ENCODE measurements around the gene VPS13C. TPM values are rescaled to one million over a fixed set of nuclear protein-coding genes. Genes with fewer than 3 reads are reported as not detected.
"Not testable (repeated sequence)": the region's sequence is repeated elsewhere in the genome, so short reads cannot be mapped to it uniquely, and the experiment has no call there.

The VPS13C gene
- total and polyA plus RNA-seq, 10 donors = 32.9 to 194 (median 147) TPM

GRCh38 chr15:62020576-62021160 is 39.6 kb downstream of the VPS13C start:
- Histone ChIP-seq H3K4me3 (no peak overlapping the region), H3K36me3 (peaks cover 0 to 67% (median 36%) of the 10 kb centered on the region in 6 donors), H3K27ac (no peak overlapping the region), H3K4me1 (no peaks in the 10 kb centered on the region), H3K9me3 (peaks cover 0 to 7% (median 3%) of the 10 kb centered on the region in 8 donors), H3K27me3 (replicated peaks in 1 of 7) (no peaks in the 10 kb centered on the region)
- 96 to 97% (median 96%) methylated on average over 3 of the region's 3 CpGs for WGBS, 5 donors
- no peak for DNase-seq
- TF ChIP-seq POLR2A (IDR thresholded peaks at IDR 0.05) = no peak
- TF ChIP-seq POLR2AphosphoS5 (IDR thresholded peaks at IDR 0.05) = no peak
- TF ChIP-seq CTCF (IDR thresholded peaks at IDR 0.05 in 8 of 11, conservative IDR thresholded peaks at IDR 0.05 in 3 of 11) = no peak
- intact Hi-C loops (cut with DNase I; ENCODE audit: low total_unique reads) = no loop called here

GRCh38 chr15:62005354-62005753 is 54.9 kb downstream of the VPS13C start:
- H3K9me3 ChIP-seq; H3K27me3 ChIP-seq (replicated peaks in 1 of 7); DNase-seq; H3K4me1 ChIP-seq; intact Hi-C loops (cut with DNase I; ENCODE audit: low total_unique reads); H3K27ac ChIP-seq; H3K4me3 ChIP-seq: not testable (repeated sequence)
- 96 to 100% (median 97%) methylated on average over 5 to 7 of the region's 7 CpGs for WGBS, 5 donors
- H3K36me3 ChIP-seq = peaks cover 8 to 52% (median 33%) of the 10 kb centered on the region in 6 donors

GRCh38 chr15:61997786-61998185 is 62.5 kb downstream of the VPS13C start:
- no peaks in the 10 kb centered on the region for H3K9me3 ChIP-seq
- WGBS, 5 donors = 83 to 93% (median 91%) methylated on average over 1 of the region's 1 CpG
- DNase-seq = no peak
- H3K4me1 ChIP-seq = no peaks in the 10 kb centered on the region
- H3K27ac ChIP-seq = no peak overlapping the region
- no peak overlapping the region for H3K4me3 ChIP-seq
- TF ChIP-seq CTCF (IDR thresholded peaks at IDR 0.05 in 8 of 11, conservative IDR thresholded peaks at IDR 0.05 in 3 of 11) (no peak), POLR2AphosphoS5 (IDR thresholded peaks at IDR 0.05) (no peak), POLR2A (IDR thresholded peaks at IDR 0.05) (no peak)
- H3K27me3 ChIP-seq (replicated peaks in 1 of 7) = no peaks in the 10 kb centered on the region
- intact Hi-C loops (cut with DNase I; ENCODE audit: low total_unique reads) = no loop called here
- peaks cover 0 to 68% (median 12%) of the 10 kb centered on the region in 6 donors for H3K36me3 ChIP-seq

- DNase-seq = no peak
- H3K27me3 ChIP-seq (replicated peaks in 1 of 7) = no peaks in the 10 kb centered on the region
- 94 to 98% (median 96%) methylated on average over 4 of the region's 4 CpGs for WGBS, 5 donors
- peaks cover 0 to 79% (median 15%) of the 10 kb centered on the region in 6 donors for H3K36me3 ChIP-seq
- no peaks in the 10 kb centered on the region for H3K4me1 ChIP-seq
- H3K9me3 ChIP-seq = no peaks in the 10 kb centered on the region
- no peak overlapping the region for H3K4me3 ChIP-seq
- no peak for TF ChIP-seq CTCF (IDR thresholded peaks at IDR 0.05 in 8 of 11, conservative IDR thresholded peaks at IDR 0.05 in 3 of 11)
- no peak for TF ChIP-seq POLR2A (IDR thresholded peaks at IDR 0.05)
- no peak for TF ChIP-seq POLR2AphosphoS5 (IDR thresholded peaks at IDR 0.05)
- intact Hi-C loops (cut with DNase I; ENCODE audit: low total_unique reads) = no loop called here
- H3K27ac ChIP-seq = no peak overlapping the region
Measured at GRCh38 chr15:61996056-61996635, 64.1 kb downstream of the VPS13C start.

Measured in spleen (tissue), 11 donors.